HUES64 (cell line): ENCODE measurements around the gene PCNX1.

ENCODE experiments used
- H3K27ac ChIP-seq: 2 replicates; pipeline ENCODE4 v1.7.0; 2013; ENCODE audit warnings: low read depth, low read length, inconsistent platforms
- H3K27me3 ChIP-seq: 2 replicates; pipeline ENCODE4 v1.6.1; 2013; ENCODE audit warnings: mild to moderate bottlenecking, low read length; ENCODE audit not compliant: insufficient read depth
- H3K36me3 ChIP-seq: 2 replicates; pipeline ENCODE4 v1.6.1; 2013; ENCODE audit warnings: mild to moderate bottlenecking, low read length; ENCODE audit not compliant: insufficient read depth
- H3K4me1 ChIP-seq: 2 replicates; pipeline ENCODE4 v1.6.1; 2013; ENCODE audit warnings: mild to moderate bottlenecking, low read length, moderate library complexity; ENCODE audit not compliant: insufficient read depth
- H3K4me3 ChIP-seq: 2 replicates; pipeline ENCODE4 v1.5.1; 2013; ENCODE audit warnings: mild to moderate bottlenecking, low read length, moderate library complexity
- H3K9ac ChIP-seq: 2 replicates; pipeline ENCODE4 v1.6.1; 2013; ENCODE audit warnings: mild to moderate bottlenecking, low read depth, low read length
- H3K9me3 ChIP-seq: 2 replicates; pipeline ENCODE4 v1.6.1; 2013; ENCODE audit warnings: low read depth, low read length; ENCODE audit not compliant: insufficient read depth
- WGBS: fragments of 150-250, 120-280 bp; methylation state at CpG from one replicate; pipeline ENCODE4 v1.1.7; 2013; ENCODE audit warnings: missing lambda C conversion rate; 5-methylcytosine and 5-hydroxymethylcytosine counted together

The PCNX1 gene

DNA sequence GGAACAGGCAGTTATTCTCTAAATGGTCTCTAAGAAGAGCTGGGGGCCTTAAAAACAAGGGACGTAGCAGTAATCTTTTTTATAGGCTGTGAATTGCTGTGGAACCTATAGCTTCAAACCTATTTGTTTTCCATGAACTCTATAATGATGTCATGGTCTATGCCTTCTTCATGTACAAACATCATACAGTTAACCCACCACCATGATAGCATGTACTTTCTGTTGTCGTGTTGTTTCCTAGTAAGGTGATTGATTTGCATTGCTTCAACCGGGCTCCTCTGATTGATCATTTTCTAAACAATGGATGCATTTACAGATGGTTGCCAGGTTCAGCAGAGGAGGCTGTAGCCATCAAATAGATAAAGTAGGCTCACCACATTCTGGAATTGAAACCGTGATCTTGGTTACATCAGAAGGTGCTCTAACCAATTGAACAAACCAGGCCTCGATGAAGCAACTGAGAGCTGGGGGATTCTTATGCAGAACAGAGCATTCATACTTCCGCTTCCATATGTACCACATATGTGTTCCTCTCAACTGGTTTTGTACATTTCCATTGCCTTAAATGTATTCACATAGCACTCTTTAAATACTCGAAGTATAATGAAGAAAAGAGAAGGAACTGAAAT lies 25.6 kb upstream of the PCNX1 start:
- H3K27me3 ChIP-seq, result no peaks in the 10 kb centered on the region
- 93% methylated on average over 6 of the region's 7 CpGs for WGBS

DNA sequence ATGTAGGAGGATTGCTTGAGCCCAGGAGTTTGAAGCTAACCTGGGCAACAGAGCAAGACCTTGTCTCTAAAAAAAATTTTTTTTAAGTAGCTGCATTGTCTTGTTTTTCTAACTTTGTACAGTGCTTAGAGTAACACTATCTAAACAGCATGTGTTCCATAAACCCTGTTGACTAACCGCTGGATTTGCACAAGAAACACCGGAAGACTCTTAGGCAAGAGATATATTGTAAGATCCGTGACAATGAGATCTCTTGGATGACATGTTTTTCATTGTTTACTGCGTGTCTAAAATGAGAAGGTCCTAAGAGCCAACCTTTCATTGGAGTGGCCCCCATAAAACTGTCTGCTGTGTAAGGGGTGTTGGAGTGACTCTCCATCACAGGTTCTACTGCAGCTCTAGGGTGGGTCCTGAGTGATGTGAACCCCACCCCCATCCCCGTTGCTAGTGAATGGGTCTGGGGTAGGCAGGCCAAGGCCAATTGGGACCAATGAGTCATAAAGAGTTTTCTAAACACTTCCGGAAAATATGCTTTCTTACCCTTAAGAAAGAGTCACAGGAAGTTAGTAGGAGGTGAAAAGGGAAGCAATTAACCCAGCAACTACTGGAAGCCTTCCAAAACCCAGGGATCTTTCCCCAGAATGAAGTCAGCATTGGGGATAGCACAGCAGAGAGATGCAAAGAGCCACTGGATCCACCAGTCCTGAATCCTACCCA lies 24.3 kb upstream of the PCNX1 start:
- Histone ChIP-seq H3K4me3 (no peak overlapping the region), H3K9me3 (no peaks in the 10 kb centered on the region), H3K9ac (no peak overlapping the region), H3K36me3 (no peaks in the 10 kb centered on the region), H3K4me1 (0 out of 2 replicates have a peak, but pooled peaks cover 7% of the 10 kb centered on the region), H3K27me3 (no peaks in the 10 kb centered on the region), H3K27ac (no peak overlapping the region)
- 83% methylated on average over 5 of the region's 6 CpGs for WGBS

More for the DNA sequence above, 25.6 kb upstream of the PCNX1 start:
- Histone ChIP-seq H3K4me3 (no peak overlapping the region), H3K4me1 (0 out of 2 replicates have a peak, but pooled peaks cover 3% of the 10 kb centered on the region), H3K9me3 (no peaks in the 10 kb centered on the region), H3K9ac (no peak overlapping the region), H3K27ac (no peak overlapping the region), H3K36me3 (no peaks in the 10 kb centered on the region)

DNA sequence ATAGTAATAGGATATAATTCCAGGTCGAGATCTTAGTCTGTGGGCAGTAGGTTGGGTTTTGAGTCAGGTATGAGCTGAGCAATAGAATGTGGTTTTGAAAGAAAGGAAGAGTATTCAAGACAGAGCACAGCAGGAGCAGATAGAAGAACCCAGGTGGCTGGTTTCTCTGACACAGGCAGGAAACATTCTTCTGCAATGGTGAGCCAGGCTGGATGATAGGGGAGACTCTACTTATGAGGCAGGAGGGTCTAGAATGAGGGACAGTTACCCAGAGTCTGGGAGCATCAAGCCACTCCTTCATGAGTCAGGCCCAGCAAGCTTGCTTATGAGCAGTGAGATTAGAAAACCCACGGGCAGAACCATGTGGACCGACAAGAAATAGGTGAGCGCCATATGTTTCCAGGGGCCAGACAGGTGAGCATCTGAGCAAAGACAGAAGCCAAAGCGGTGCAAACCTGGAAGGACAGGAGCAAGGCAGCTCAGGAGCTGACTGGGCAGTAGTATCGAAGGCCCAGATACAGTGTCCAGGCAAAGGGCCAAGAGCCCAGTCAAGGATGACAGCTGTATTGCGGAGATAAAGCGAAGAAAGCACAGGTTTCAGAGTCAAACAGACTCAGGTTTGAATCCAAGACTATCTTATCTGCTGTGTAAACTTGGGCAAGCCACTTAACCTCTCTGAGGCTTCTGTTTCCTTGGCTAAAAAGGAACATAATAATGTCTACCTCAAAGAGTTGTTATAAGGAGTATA lies 22.5 kb upstream of the PCNX1 start:
- H3K9ac ChIP-seq, result no peak overlapping the region
- H3K9me3 ChIP-seq, result no peaks in the 10 kb centered on the region
- H3K27ac ChIP-seq, result no peak overlapping the region
- H3K36me3 ChIP-seq, result no peaks in the 10 kb centered on the region
- no peak overlapping the region for H3K4me3 ChIP-seq
- no peaks in the 10 kb centered on the region for H3K27me3 ChIP-seq
- WGBS, result 91% methylated on average over 8 of the region's 8 CpGs
- 0 out of 2 replicates have a peak, but pooled peaks cover 7% of the 10 kb centered on the region for H3K4me1 ChIP-seq

DNA sequence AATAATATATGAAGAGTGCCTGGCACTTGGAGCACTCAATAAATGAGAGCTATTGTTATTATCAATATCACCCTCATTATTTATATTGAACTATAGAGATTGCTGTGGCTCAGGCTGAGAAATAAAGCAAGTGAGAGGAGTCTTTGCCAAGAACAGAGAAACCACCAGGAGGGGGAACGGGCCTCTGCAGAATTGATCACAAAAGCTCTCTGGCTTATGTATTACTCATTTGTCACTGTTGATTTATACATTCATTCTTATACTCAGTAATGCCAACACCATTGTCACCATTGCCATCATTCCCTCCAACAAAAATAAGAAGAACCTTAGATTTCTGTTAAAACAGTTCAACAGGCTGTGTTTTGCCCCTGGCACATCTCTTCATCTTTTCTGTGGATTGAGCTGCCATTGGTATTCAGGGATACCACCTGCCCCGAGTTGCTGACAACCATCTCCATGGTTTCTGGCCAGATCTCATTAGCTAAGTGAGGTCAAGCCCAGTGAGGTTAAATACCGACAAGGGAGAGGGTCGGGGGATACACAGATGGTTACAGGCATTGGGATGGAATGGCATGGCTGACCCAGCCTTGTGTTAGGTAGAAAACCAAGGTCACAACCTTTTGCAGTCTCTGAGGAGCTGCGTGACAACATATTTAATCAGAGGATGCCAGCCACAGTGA lies 21.8 kb upstream of the PCNX1 start:
- Histone ChIP-seq H3K27me3 (no peaks in the 10 kb centered on the region), H3K4me3 (no peak overlapping the region), H3K9me3 (no peaks in the 10 kb centered on the region), H3K27ac (no peak overlapping the region), H3K4me1 (0 out of 2 replicates have a peak, but pooled peaks cover 7% of the 10 kb centered on the region), H3K36me3 (no peaks in the 10 kb centered on the region), H3K9ac (no peak overlapping the region)
- WGBS, result 86% methylated on average over 5 of the region's 5 CpGs

DNA sequence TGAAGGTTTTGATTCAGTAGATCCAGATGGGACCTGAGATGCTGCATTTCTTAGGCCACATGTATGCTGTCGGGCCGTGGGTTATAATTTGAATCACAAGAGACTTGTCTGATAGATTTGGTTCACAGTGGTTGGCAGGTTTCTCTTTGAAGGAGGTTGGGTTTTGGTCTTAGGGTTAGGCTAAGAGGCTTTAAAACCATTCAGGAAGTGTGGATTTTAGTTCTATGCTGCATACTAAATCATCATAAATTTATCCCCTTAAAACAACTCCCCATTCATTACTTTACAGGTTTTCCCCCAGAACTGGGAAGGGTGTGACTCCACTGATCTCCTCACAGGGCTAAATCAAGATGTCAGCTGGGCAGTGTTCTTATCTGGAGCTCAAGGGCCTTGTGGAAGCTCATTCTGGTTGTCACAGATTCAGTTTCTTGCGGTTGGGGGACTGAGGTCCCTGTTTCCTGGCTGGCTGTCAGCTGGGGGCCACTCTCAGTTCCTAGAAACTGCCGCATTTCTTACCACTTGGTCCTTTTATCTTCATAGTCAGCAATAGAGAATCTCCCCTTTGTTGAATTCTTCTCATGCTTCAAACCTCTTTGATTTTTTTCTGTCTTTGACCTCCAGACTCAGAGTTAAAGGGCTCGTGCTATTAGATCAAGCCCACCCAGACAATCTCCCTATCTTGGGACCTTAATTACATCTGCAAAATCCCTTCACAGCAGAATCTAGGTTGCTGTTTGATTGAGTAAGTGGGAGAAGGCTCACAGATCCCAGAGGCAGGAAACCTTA lies 20.6 kb upstream of the PCNX1 start:
- no peak overlapping the region for H3K9ac ChIP-seq
- H3K9me3 ChIP-seq, result no peaks in the 10 kb centered on the region
- no peaks in the 10 kb centered on the region for H3K36me3 ChIP-seq
- no peak overlapping the region for H3K4me3 ChIP-seq
- H3K27ac ChIP-seq, result no peak overlapping the region
- H3K4me1 ChIP-seq, result 0 out of 2 replicates have a peak, but pooled peaks cover 7% of the 10 kb centered on the region
- no peaks in the 10 kb centered on the region for H3K27me3 ChIP-seq
- WGBS, result 69% methylated on average over 5 of the region's 5 CpGs

DNA sequence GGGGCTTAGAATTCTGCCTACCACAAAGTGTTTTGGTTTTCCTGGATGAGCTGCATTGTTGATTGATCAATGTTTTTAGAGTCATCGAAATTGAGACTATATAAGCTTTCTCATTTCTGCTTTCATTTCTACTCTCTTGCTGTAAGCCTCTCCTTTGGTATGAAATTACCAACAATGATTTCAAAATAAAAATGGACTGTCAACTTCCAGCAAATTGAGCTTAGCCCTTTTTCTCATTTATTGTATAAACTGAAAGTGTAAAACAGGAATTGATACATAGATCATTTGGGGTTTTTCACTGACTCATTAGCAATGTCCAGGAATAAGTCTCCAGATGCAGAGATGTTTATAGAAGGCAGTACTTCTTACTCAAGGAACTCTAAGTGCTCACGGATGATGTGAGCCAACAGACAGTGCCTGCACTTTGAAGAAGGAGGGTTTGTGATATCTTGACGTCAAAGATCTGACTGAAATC lies 20.0 kb upstream of the PCNX1 start:
- Histone ChIP-seq H3K4me1 (0 out of 2 replicates have a peak, but pooled peaks cover 7% of the 10 kb centered on the region), H3K27ac (no peak overlapping the region), H3K4me3 (no peak overlapping the region), H3K27me3 (no peaks in the 10 kb centered on the region), H3K36me3 (no peaks in the 10 kb centered on the region), H3K9me3 (no peaks in the 10 kb centered on the region), H3K9ac (no peak overlapping the region)
- WGBS, result 70% methylated on average over 3 of the region's 3 CpGs

DNA sequence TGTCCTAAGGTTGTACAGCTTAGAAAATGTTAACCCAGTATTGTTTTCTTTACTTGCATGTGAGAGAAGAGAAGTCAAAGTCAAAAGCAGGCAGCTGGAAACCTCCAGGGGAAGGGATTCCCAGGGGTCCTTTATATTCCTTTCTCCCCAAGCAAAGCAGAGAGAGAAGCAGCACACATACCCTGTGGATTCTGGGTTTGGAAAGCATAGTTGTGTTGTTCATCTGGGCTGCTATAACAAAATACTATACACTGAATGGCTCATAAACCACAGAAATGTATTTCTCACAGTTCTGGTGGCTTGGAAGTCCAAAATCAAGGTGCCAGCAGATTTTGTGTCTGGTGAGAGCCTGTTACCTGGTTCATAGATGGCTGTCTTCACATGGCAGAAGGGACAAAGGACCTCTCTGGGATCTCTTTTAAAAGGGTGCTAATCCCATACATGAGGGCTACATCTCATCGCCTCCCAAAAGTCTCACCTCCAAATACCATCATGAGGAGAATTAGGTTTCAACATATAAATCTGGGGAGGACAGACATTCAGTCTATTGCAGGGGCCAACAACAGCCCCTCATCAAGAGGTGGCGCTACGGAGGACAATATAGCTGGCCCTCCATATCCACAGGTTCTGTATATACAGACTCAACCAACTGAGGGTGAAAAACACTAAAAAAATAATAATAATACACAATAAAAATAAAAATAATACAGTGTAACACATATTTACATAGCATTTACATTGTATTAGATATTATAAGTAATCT lies 19.3 kb upstream of the PCNX1 start:
- Histone ChIP-seq H3K4me3 (no peak overlapping the region), H3K27ac (no peak overlapping the region), H3K36me3 (no peaks in the 10 kb centered on the region), H3K27me3 (no peaks in the 10 kb centered on the region), H3K9ac (no peak overlapping the region), H3K9me3 (no peaks in the 10 kb centered on the region), H3K4me1 (0 out of 2 replicates have a peak, but pooled peaks cover 7% of the 10 kb centered on the region)
- WGBS, result 87% methylated on average over 3 of the region's 3 CpGs

DNA sequence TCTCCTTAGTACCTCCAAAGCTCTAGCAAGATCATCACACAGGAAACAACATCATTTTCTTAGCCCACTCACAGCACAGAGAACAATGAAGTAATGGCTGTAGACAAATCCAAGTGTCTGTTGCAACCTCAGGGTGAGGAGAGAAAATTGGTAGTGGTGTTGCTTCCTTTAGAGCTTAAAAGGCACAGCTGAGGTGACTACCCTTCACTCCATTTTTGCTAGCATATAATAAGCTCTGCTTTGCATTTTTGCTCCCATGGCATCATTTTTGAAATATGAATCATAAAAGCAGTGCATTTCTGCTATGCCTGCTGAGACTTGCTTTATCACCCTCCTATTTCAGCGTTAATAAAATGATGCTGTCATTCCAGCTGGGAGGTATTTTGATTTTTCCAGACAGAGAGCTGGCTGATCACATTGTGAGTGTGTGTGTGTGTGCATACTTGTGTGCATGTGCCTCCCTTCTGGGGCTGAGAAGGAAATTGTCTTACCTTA lies 18.5 kb upstream of the PCNX1 start:
- no peak overlapping the region for H3K9ac ChIP-seq
- 0 out of 2 replicates have a peak, but pooled peaks cover 7% of the 10 kb centered on the region for H3K4me1 ChIP-seq
- no peaks in the 10 kb centered on the region for H3K9me3 ChIP-seq
- H3K36me3 ChIP-seq, result no peaks in the 10 kb centered on the region
- H3K27me3 ChIP-seq, result no peaks in the 10 kb centered on the region
- WGBS, result 91% methylated on average over 1 of the region's 1 CpG
- no peak overlapping the region for H3K4me3 ChIP-seq
- H3K27ac ChIP-seq, result no peak overlapping the region

DNA sequence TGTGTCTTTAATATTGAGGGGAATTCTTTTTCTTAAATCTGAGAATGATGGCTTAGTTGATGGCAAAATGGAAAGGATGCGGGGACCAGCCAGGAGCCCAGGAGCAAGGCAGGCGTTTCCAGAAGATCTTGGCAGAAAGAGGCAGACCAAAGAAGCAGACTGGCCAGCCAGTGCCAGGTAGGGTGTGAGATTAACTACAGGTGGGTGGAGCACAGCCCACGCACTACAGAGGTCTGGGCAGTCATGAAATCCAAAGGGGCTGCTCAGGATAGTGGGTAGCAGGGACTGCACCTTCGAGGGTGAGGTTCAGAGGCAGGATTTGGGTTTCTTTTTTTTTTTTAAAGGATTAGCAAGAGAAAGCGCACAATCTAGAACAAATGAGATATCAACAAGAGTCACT lies 17.7 kb upstream of the PCNX1 start:
- Histone ChIP-seq H3K27me3 (no peaks in the 10 kb centered on the region), H3K4me3 (no peak overlapping the region), H3K4me1 (0 out of 2 replicates have a peak, but pooled peaks cover 7% of the 10 kb centered on the region), H3K9ac (no peak overlapping the region), H3K9me3 (no peaks in the 10 kb centered on the region), H3K36me3 (no peaks in the 10 kb centered on the region), H3K27ac (no peak overlapping the region)
- WGBS, result 86% methylated on average over 5 of the region's 5 CpGs
